Cardiac muscle cell (in vitro differentiated cells and primary cell): ENCODE data around the gene LPA. TPM values are rescaled to one million over a fixed set of nuclear protein-coding genes. Genes with fewer than 3 reads are reported as not detected.
"Not testable (repeated sequence)": the region's sequence is repeated elsewhere in the genome, so short reads cannot be mapped to it uniquely, and the experiment has no call there.

Experiments used
- DNase-seq, 2 donors: peaks; one replicate each; pipeline versions ENCODE4 v3.0.0 to v3.0.0-alpha.2; 2010 to 2017; ENCODE audit warnings: low read depth in 1 of 2, low spot score in 1 of 2
- H3K27ac ChIP-seq: fragments of 200-600 bp; sonication (generic); 2 replicates; pipeline ENCODE4 v1.5.1; 2016
- H3K27me3 ChIP-seq: fragments of 200-600 bp; sonication (generic); 2 replicates; pipeline ENCODE4 v1.6.0; 2016; ENCODE audit warnings: control low read depth
- H3K36me3 ChIP-seq: fragments of 200-600 bp; sonication (generic); 2 replicates; pipeline ENCODE4 v1.5.1; 2016; ENCODE audit warnings: control low read depth
- H3K4me1 ChIP-seq: fragments of 200-600 bp; sonication (generic); 2 replicates; pipeline ENCODE4 v1.8.1; 2017; ENCODE audit warnings: low read depth, mild to moderate bottlenecking, mixed run types
- H3K4me3 ChIP-seq: fragments of 200-600 bp; sonication (generic); 2 replicates; pipeline ENCODE4 v1.5.1; 2016; ENCODE audit warnings: mild to moderate bottlenecking
- H3K9me3 ChIP-seq: fragments of 200-600 bp; sonication (generic); 2 replicates; pipeline ENCODE4 v1.5.1; 2017; ENCODE audit warnings: low read depth, mild to moderate bottlenecking, control low read depth
- CTCF ChIP-seq: IDR thresholded peaks from 2 replicates; pipeline ENCODE4 v1.5.1; 2012; ENCODE audit warnings: low read depth, mild to moderate bottlenecking, low read length
- polyA plus RNA-seq: library from polyadenylated mRNA; unstranded; fragments of >200 nt; fragmentation: Nextera tagmentation; extraction: Ambion mirVana; gene quantifications from 2 replicates; pipeline ENCODE4 v1.2.1, GENCODE V29; 2016
- total RNA-seq: library from RNA; depleted of rRNA; stranded (reverse); fragments of >200 nt; gene quantifications from 2 replicates; pipeline ENCODE4 v1.2.3, GENCODE V29; 2016

The LPA gene
- total RNA-seq (0.15 TPM in 1 of 2 replicates, not detected in the other), polyA plus RNA-seq (not detected in 2 replicates)

- not testable (repeated sequence) for DNase-seq, H3K27me3 ChIP-seq, H3K36me3 ChIP-seq, H3K27ac ChIP-seq, H3K4me1 ChIP-seq, H3K4me3 ChIP-seq, H3K9me3 ChIP-seq
These were observed at the start of gene LPA for GRCh38 chr6:160664198-160664597. Gene LPA (minus strand): TSS chr6:160664275. CDS start chr6:160664214, 61 bp downstream.

GRCh38 chr6:160708993-160709392 lies 44.9 kb upstream of the LPA start:
- not testable (repeated sequence) for H3K4me1 ChIP-seq, H3K4me3 ChIP-seq, H3K27ac ChIP-seq, H3K36me3 ChIP-seq, DNase-seq, H3K27me3 ChIP-seq, H3K9me3 ChIP-seq

GRCh38 chr6:160704688-160705087 lies 40.6 kb upstream of the LPA start:
- H3K27ac ChIP-seq, H3K4me1 ChIP-seq, H3K4me3 ChIP-seq, DNase-seq, H3K36me3 ChIP-seq, H3K9me3 ChIP-seq, H3K27me3 ChIP-seq: not testable (repeated sequence)

GRCh38 chr6:160701918-160702680 lies 38.0 kb upstream of the LPA start, which contains the start of gene PLG:
Gene PLG (plus strand): TSS chr6:160702244. CDS start chr6:160702305, 61 bp downstream.
- H3K9me3 ChIP-seq, H3K4me3 ChIP-seq, H3K27ac ChIP-seq: not testable (repeated sequence)

GRCh38 chr6:160697826-160698225 lies 33.8 kb upstream of the LPA start:
- H3K9me3 ChIP-seq, result no peaks in the 10 kb centered on the region
- H3K4me1 ChIP-seq, result no peaks in the 10 kb centered on the region
- DNase-seq, result no peak
- H3K4me3 ChIP-seq, result no peak overlapping the region
- H3K27me3 ChIP-seq, result no peaks in the 10 kb centered on the region
- H3K36me3 ChIP-seq, result no peaks in the 10 kb centered on the region
- no peak for TF ChIP-seq CTCF
- H3K27ac ChIP-seq, result no peak overlapping the region

More at GRCh38 chr6:160701918-160702680, 38.0 kb upstream of the LPA start, which contains the start of gene PLG:
- not testable (repeated sequence) for H3K36me3 ChIP-seq, DNase-seq, H3K27me3 ChIP-seq, H3K4me1 ChIP-seq

GRCh38 chr6:160696884-160697283 lies 32.8 kb upstream of the LPA start:
- H3K36me3 ChIP-seq, H3K4me3 ChIP-seq: not testable (repeated sequence)

GRCh38 chr6:160695622-160696021 lies 31.5 kb upstream of the LPA start:
- not testable (repeated sequence) for H3K27ac ChIP-seq, H3K9me3 ChIP-seq, DNase-seq

More at GRCh38 chr6:160696884-160697283, 32.8 kb upstream of the LPA start:
- DNase-seq, H3K27me3 ChIP-seq, H3K9me3 ChIP-seq, H3K27ac ChIP-seq, H3K4me1 ChIP-seq: not testable (repeated sequence)

GRCh38 chr6:160695025-160695424 lies 30.9 kb upstream of the LPA start:
- H3K4me1 ChIP-seq, result not testable (repeated sequence)

More at GRCh38 chr6:160695622-160696021, 31.5 kb upstream of the LPA start:
- H3K4me3 ChIP-seq, H3K4me1 ChIP-seq, H3K27me3 ChIP-seq, H3K36me3 ChIP-seq: not testable (repeated sequence)

GRCh38 chr6:160692369-160692959 lies 28.4 kb upstream of the LPA start:
- no peaks in the 10 kb centered on the region for H3K9me3 ChIP-seq
- H3K36me3 ChIP-seq, result no peaks in the 10 kb centered on the region
- no peaks in the 10 kb centered on the region for H3K4me1 ChIP-seq
- TF ChIP-seq CTCF, result no peak
- DNase-seq, result no peak
- H3K4me3 ChIP-seq, result no peak overlapping the region
- H3K27me3 ChIP-seq, result no peaks in the 10 kb centered on the region
- H3K27ac ChIP-seq, result no peak overlapping the region

More at GRCh38 chr6:160695025-160695424, 30.9 kb upstream of the LPA start:
- H3K36me3 ChIP-seq, H3K27ac ChIP-seq, DNase-seq, H3K27me3 ChIP-seq, H3K4me3 ChIP-seq, H3K9me3 ChIP-seq: not testable (repeated sequence)
